Measurements from ENCODE around the gene NUAK1. TPM values are rescaled to one million over a fixed set of nuclear protein-coding genes. Genes with fewer than 3 reads are reported as not detected.

Gene NUAK1
- total and polyA plus RNA-seq, 3 experiments from 2014 or later, result 0.16 TPM; not detected in 2

DNA sequence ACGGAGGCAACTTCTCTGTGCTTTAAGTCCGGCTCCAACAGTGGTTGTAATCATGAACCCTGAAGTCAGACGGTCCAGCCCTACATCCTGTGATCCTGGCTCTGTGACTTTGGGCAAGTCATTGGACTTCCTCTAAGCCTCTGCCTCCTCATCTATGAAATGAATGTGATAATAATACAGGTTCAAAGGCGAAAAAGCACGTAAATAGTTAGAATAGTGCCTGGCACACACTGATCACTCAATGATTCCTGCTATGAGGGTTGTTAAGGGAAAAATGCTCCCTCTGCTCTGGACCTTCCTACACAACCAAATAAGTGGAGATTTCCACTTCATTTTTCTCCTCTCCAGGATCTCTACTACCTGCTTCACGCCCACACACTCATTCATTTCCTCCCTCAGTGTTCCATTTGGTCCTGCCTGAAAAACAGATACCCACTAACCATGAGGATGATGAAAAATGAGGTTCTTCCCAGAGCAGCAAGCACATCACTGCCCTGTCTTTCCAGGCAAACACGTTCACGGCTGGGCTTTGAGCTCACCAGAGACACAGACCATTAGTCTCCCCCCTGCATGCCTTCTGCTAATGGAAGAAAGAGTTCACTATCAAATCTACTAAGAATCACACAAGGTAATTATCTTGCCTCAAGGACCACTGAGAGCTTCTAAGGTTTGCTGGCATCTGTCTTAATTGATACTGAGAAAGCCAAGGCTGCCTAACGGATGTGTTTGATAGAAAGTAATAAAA lies 13.2 kb downstream of the NUAK1 start:
- CTCF ChIA-PET, result interaction anchor here (1.1 to 2.0 kb wide), 2 partner anchors 11 to 17 kb away, joined by 3 to 16 read pairs; no protein-coding TSS in a partner anchor
- H3K27ac Mint-ChIP-seq, result no peak overlapping the region
- H3K27me3 Mint-ChIP-seq, result peaks cover 2 to 11% of the 10 kb centered on the region in 2 donors
- Histone ChIP-seq H3K27ac (ENCODE audit: low read depth, low read length) (no peak overlapping the region), H3K4me1 (ENCODE audit: insufficient read depth, low read length) (no peaks in the 10 kb centered on the region), H3K9me3 (ENCODE audit: low read length) (no peaks in the 10 kb centered on the region), H3K36me3 (ENCODE audit: insufficient read depth, low read length) (no peaks in the 10 kb centered on the region), H3K4me3 (ENCODE audit: low read length) (no peak overlapping the region), H3K27me3 (ENCODE audit: insufficient read depth, low read length, poor library complexity, severe bottlenecking) (no peaks in the 10 kb centered on the region)
- no peaks in the 10 kb centered on the region for H3K4me1 Mint-ChIP-seq
- no peaks in the 10 kb centered on the region for H3K36me3 Mint-ChIP-seq
- no peak for DNase-seq
- no peaks in the 10 kb centered on the region for H3K9me3 Mint-ChIP-seq
- POLR2A ChIA-PET, result no interaction called here
- no peak overlapping the region for H3K4me3 Mint-ChIP-seq

DNA sequence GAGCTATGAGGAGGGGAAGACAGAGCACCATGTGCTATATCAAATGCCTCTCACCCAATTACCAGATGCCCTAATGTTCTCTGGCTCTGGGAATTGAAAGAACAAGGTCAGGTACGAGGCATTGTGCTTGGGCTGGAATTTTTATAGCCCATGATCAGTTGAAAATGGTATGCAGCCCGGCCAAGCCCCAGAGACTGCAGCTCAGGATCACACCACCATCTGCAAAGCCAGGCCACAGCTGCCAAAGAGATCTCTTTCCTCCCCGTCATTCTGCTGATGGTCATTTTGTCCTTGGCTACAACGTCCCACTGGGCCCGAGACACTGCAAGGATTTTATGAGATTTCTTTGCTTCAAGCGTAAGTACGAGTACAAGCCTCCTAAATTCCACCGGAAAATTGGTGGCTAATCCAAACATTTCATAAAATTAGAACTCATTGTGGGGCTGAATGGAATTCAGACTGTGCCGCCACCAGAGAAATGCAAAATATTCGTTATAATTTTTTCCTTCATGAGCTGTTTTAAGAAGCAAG lies 15.1 kb downstream of the NUAK1 start:
- no peaks in the 10 kb centered on the region for H3K27me3 Mint-ChIP-seq

DNA sequence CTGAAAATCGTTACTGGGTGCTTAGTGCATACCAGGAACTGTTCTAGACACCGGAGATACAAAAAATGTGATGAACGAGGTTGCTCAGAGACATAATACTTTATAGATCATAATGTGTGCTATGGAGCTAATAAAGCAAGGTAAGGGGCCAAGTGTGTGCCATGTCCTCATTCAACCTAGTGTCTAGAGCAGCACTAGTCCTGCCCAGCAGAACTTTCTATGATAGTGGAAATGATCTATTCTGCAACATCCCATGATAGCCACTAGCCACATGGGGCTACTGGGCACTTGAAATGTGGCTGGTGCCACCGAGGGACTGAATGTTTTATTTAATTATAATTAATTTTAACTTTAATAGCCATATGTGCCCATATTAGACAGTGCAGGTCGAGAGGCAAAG lies 15.6 kb downstream of the NUAK1 start:
- no peaks in the 10 kb centered on the region for H3K9me3 ChIP-seq (ENCODE audit: low read length)
- Mint-ChIP-seq H3K4me3 (no peak overlapping the region), H3K27me3 (no peaks in the 10 kb centered on the region), H3K36me3 (no peaks in the 10 kb centered on the region), H3K9me3 (no peaks in the 10 kb centered on the region), H3K27ac (no peak overlapping the region), H3K4me1 (no peaks in the 10 kb centered on the region)
- no peak overlapping the region for H3K4me3 ChIP-seq (ENCODE audit: low read length)
- H3K27me3 ChIP-seq (ENCODE audit: insufficient read depth, low read length, poor library complexity, severe bottlenecking), result no peaks in the 10 kb centered on the region
- H3K36me3 ChIP-seq (ENCODE audit: insufficient read depth, low read length), result no peaks in the 10 kb centered on the region
- DNase-seq, result no peak
- H3K27ac ChIP-seq (ENCODE audit: low read depth, low read length), result no peak overlapping the region
- POLR2A ChIA-PET, result no interaction called here
- H3K4me1 ChIP-seq (ENCODE audit: insufficient read depth, low read length), result no peaks in the 10 kb centered on the region
- CTCF ChIA-PET, result interaction anchor here (1.0 to 1.5 kb wide), 2 partner anchors 11 to 13 kb away, joined by 3 to 5 read pairs; no protein-coding TSS in a partner anchor

More for the DNA sequence above, 15.1 kb downstream of the NUAK1 start:
- Mint-ChIP-seq H3K9me3 (no peaks in the 10 kb centered on the region), H3K4me3 (no peak overlapping the region), H3K27ac (no peak overlapping the region), H3K4me1 (no peaks in the 10 kb centered on the region), H3K36me3 (no peaks in the 10 kb centered on the region)
- H3K36me3 ChIP-seq (ENCODE audit: insufficient read depth, low read length), result no peaks in the 10 kb centered on the region
- H3K27ac ChIP-seq (ENCODE audit: low read depth, low read length), result no peak overlapping the region
- no peaks in the 10 kb centered on the region for H3K27me3 ChIP-seq (ENCODE audit: insufficient read depth, low read length, poor library complexity, severe bottlenecking)
- ChIA-PET POLR2A (no interaction called here), CTCF (interaction anchor here (1.5 kb wide), 1 partner anchor 13 kb away, joined by 5 read pairs; no protein-coding TSS in a partner anchor)
- no peak overlapping the region for H3K4me3 ChIP-seq (ENCODE audit: low read length)
- H3K9me3 ChIP-seq (ENCODE audit: low read length), result no peaks in the 10 kb centered on the region
- H3K4me1 ChIP-seq (ENCODE audit: insufficient read depth, low read length), result no peaks in the 10 kb centered on the region
- DNase-seq, result no peak

DNA sequence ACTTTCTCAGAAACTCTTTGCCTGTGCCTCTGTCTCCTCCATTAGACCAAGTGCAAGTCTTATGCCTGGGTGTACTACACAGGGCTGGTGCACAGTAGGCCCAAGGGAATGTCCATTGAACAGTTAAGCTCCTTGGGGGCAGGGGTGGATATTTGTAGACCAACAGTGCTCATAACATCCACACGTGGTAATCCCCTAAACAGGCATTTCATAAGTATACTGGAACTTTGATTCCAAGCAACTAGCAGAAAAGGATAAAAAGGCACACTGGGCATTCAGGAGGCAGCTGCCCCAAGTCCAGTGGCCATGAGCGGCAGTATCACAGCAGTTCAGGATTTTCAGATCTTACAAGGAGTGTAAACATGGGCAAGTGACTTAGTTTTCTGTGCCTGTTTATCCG lies 16.8 kb downstream of the NUAK1 start:
- Mint-ChIP-seq H3K4me1 (no peaks in the 10 kb centered on the region), H3K27me3 (no peaks in the 10 kb centered on the region), H3K9me3 (no peaks in the 10 kb centered on the region), H3K27ac (no peak overlapping the region), H3K36me3 (no peaks in the 10 kb centered on the region), H3K4me3 (no peak overlapping the region)
- DNase-seq, result no peak
- H3K27me3 ChIP-seq (ENCODE audit: insufficient read depth, low read length, poor library complexity, severe bottlenecking), result no peaks in the 10 kb centered on the region
- H3K4me1 ChIP-seq (ENCODE audit: insufficient read depth, low read length), result no peaks in the 10 kb centered on the region
- CTCF ChIA-PET, result interaction anchor here (1.0 to 1.5 kb wide), 2 partner anchors 12 to 14 kb away, joined by 3 to 5 read pairs; no protein-coding TSS in a partner anchor
- no peak overlapping the region for H3K4me3 ChIP-seq (ENCODE audit: low read length)
- H3K9me3 ChIP-seq (ENCODE audit: low read length), result no peaks in the 10 kb centered on the region
- POLR2A ChIA-PET, result no interaction called here
- no peaks in the 10 kb centered on the region for H3K36me3 ChIP-seq (ENCODE audit: insufficient read depth, low read length)
- no peak overlapping the region for H3K27ac ChIP-seq (ENCODE audit: low read depth, low read length)

DNA sequence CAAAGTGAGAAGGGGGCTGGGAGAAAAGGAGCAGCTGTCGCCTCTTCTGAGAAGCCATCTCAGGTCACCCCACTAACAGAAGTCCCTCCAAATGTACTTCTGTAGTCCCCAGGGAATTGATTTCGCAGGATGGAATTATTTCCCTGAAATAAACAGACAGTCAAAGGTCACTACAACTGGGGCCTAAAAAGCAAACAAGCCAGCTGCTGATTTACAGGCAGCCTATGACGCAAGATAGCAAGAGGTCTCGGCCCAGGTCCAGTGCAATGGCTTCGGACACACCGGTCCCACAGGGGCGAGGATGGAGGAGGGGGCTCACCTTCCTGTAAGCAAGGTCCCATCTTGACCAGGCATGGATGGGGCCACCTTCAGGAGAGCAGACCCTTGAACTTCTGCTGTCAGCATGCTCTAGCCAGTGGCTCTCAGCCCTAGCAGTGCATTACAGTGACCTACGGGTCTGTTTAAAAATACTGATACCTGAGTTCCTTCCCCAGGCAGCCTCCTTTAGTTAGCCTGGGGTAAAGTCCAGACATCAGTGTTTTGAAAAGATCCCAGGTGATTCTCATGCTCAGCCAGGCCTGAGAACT lies 18.1 kb downstream of the NUAK1 start:
- Histone ChIP-seq H3K36me3 (ENCODE audit: insufficient read depth, low read length) (no peaks in the 10 kb centered on the region), H3K27me3 (ENCODE audit: insufficient read depth, low read length, poor library complexity, severe bottlenecking) (no peaks in the 10 kb centered on the region), H3K4me3 (ENCODE audit: low read length) (no peak overlapping the region), H3K27ac (ENCODE audit: low read depth, low read length) (no peak overlapping the region), H3K4me1 (ENCODE audit: insufficient read depth, low read length) (no peaks in the 10 kb centered on the region), H3K9me3 (ENCODE audit: low read length) (no peaks in the 10 kb centered on the region)
- H3K27me3 Mint-ChIP-seq, result peaks cover 0 to 2% of the 10 kb centered on the region in 2 donors
- DNase-seq, result no peak
- H3K27ac Mint-ChIP-seq, result no peak overlapping the region
- H3K36me3 Mint-ChIP-seq, result no peaks in the 10 kb centered on the region
- ChIA-PET POLR2A (no interaction called here), CTCF (no interaction called here)
- no peak overlapping the region for H3K4me3 Mint-ChIP-seq
- no peaks in the 10 kb centered on the region for H3K4me1 Mint-ChIP-seq
- no peaks in the 10 kb centered on the region for H3K9me3 Mint-ChIP-seq

DNA sequence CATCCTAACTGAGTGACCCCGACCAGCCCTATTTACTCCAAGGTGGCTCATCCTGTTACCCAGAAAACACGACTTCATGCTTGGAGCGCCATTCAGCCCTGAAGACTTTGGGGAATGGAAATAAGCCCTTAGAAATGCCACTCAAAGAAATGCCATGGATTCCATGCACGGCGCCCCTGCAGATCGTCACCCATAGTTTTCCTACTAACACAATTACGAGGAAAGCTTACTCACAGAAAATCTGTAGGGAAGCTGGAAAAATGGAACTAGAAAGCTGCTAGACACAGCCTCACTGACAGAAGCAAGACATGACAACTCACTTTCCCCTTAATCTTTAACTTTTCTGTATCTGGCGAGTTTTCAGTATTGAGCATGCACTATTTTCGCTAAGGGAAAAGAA lies 19.5 kb downstream of the NUAK1 start:
- no peaks in the 10 kb centered on the region for H3K4me1 ChIP-seq (ENCODE audit: insufficient read depth, low read length)
- no peaks in the 10 kb centered on the region for H3K9me3 ChIP-seq (ENCODE audit: low read length)
- H3K4me1 Mint-ChIP-seq, result no peaks in the 10 kb centered on the region
- H3K4me3 ChIP-seq (ENCODE audit: low read length), result no peak overlapping the region
- H3K27me3 ChIP-seq (ENCODE audit: insufficient read depth, low read length, poor library complexity, severe bottlenecking), result no peaks in the 10 kb centered on the region
- no peaks in the 10 kb centered on the region for H3K9me3 Mint-ChIP-seq
- H3K27me3 Mint-ChIP-seq, result peaks cover 0 to 2% of the 10 kb centered on the region in 2 donors
- CTCF ChIA-PET, result no interaction called here
- DNase-seq, result no peak
- no peaks in the 10 kb centered on the region for H3K36me3 Mint-ChIP-seq
- no peaks in the 10 kb centered on the region for H3K36me3 ChIP-seq (ENCODE audit: insufficient read depth, low read length)
- POLR2A ChIA-PET, result no interaction called here
- H3K4me3 Mint-ChIP-seq, result no peak overlapping the region
- H3K27ac Mint-ChIP-seq, result no peak overlapping the region
- H3K27ac ChIP-seq (ENCODE audit: low read depth, low read length), result no peak overlapping the region

DNA sequence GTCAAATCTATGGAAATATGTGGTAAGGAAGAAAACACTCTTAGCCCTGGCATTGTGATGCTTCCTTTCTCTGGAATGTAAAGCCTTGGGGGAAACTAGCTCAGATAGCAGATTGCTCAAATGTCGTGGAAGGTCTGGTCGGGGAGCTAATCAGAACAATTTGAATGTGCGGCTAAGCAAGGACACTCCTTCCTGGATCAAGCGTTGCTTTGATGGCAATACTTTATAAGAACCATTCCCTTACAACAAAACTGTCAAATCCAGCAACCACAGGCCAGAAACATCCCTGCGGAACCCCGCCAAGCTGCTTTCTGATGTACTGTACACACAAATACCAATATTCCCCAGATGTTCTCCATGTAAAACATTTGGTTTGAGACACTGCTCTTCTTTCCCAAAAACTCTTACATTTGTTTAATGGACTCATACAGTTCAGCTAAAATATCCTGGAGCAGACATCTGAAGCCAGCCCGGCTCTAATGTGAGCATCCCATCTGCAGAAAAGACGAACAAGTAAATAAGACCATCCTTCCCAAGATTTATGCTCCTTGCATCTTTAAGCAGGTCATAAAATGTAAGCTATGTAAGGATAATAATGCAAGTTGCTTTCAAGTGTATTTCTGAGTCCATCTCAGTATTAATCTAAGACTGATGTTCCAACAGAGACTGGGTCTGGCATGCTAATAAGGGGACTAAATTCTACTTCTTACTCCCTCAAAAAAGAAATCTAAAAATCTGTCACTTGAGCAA lies 20.2 kb downstream of the NUAK1 start:
- no peak overlapping the region for H3K27ac ChIP-seq (ENCODE audit: low read depth, low read length)
- H3K27me3 ChIP-seq (ENCODE audit: insufficient read depth, low read length, poor library complexity, severe bottlenecking), result no peaks in the 10 kb centered on the region
- Mint-ChIP-seq H3K27ac (no peak overlapping the region), H3K4me3 (no peak overlapping the region), H3K9me3 (no peaks in the 10 kb centered on the region), H3K36me3 (no peaks in the 10 kb centered on the region), H3K4me1 (no peaks in the 10 kb centered on the region), H3K27me3 (peaks cover 0 to 2% of the 10 kb centered on the region in 2 donors)
- ChIA-PET CTCF (interaction anchor here (1.8 kb wide), 1 partner anchor 18 kb away, joined by 9 read pairs; no protein-coding TSS in a partner anchor), POLR2A (no interaction called here)
- no peaks in the 10 kb centered on the region for H3K4me1 ChIP-seq (ENCODE audit: insufficient read depth, low read length)
- no peaks in the 10 kb centered on the region for H3K36me3 ChIP-seq (ENCODE audit: insufficient read depth, low read length)
- H3K9me3 ChIP-seq (ENCODE audit: low read length), result no peaks in the 10 kb centered on the region
- H3K4me3 ChIP-seq (ENCODE audit: low read length), result no peak overlapping the region
- no peak for DNase-seq

DNA sequence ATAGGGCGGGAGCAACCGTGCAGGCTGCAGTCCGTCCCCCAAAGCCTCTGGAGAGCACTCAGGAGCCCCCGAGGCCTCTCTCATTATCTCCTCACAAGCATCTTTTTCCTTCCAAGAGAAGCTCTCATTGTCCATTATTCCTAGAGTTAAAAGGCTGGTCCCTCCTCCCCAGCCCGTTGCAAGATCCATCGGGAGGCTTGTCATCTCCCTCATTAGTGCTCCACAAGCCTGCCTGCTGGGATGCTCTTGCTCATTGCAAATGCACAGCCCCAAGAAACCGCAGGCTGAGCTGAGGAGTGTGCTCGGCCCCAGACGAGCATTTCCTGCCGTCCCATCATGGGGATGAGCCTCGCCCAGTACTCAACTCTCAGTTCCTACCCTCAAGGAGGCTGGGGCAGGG lies 23.3 kb downstream of the NUAK1 start:
- H3K4me3 ChIP-seq (ENCODE audit: low read length), result no peak overlapping the region
- H3K9me3 ChIP-seq (ENCODE audit: low read length), result no peaks in the 10 kb centered on the region
- POLR2A ChIA-PET, result no interaction called here
- H3K4me1 Mint-ChIP-seq, result peaks cover 0 to 5% (median 3%) of the 10 kb centered on the region in 3 donors
- H3K27ac Mint-ChIP-seq, result no peak overlapping the region
- no peaks in the 10 kb centered on the region for H3K27me3 ChIP-seq (ENCODE audit: insufficient read depth, low read length, poor library complexity, severe bottlenecking)
- H3K27ac ChIP-seq (ENCODE audit: low read depth, low read length), result no peak overlapping the region
- DNase-seq, result no peak
- H3K36me3 Mint-ChIP-seq, result no peaks in the 10 kb centered on the region
- no peaks in the 10 kb centered on the region for H3K36me3 ChIP-seq (ENCODE audit: insufficient read depth, low read length)
- peaks cover 2 to 7% of the 10 kb centered on the region in 2 donors for H3K27me3 Mint-ChIP-seq
- H3K4me3 Mint-ChIP-seq, result no peak overlapping the region
- H3K9me3 Mint-ChIP-seq, result peaks cover 0 to 2% (median 0%) of the 10 kb centered on the region in 5 donors
- no peaks in the 10 kb centered on the region for H3K4me1 ChIP-seq (ENCODE audit: insufficient read depth, low read length)
- CTCF ChIA-PET, result no interaction called here
